Measurements from ENCODE around the gene SLC8A3.

SLC8A3 gene

DNA sequence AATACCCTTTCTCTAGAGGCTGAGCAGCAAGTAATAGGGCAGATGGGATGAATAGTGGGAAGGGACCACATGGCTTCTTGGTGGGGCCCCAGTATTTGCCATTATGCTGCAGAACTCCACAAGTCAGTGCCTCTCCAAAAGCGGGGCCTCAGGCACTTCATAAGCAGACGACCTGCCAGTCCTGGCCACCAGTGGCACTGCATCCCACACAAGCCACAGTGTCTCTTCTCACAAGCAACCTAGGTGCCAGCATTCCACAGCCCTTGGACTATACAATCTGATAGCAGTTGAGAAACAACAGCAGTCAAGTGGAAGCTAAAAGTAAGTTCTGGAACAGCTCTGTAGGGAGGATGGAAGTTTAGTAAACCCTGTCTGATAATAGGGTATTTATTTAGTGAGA is 4.2 kb upstream of the SLC8A3 start:
- in situ Hi-C loops (cut with HindIII; ENCODE audit: low pct_unique_long_range_greater_than_20kb, low sequenced_read_pairs), result no loop called here
- TF ChIP-seq JUND (IDR thresholded peaks at IDR 0.05; ENCODE audit: low read depth), result no peak
- peak in 1 of 2 experiments; percentile 48 for DNase-seq (ENCODE audit: low read depth in 1 of 2, low spot score in 1 of 2)

DNA sequence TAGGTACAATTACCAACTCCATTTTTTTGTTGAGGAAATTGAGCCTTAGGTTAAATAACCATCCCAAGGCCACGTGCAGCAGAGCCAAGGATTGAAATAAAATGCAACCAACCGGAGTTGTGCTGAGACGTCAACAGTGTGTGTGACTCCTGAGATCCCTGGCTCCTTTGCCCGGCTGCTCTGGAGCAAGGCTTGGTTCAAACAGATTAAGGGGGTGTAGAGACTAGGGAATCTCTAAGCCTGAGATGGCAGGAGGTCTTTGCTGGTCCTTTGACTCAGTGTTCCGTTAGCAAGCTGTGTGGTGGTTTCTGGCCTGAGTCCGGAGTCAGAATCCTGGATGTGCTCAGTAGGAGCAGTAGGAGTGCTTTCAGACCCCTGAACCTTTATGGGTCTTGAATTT is 1.4 kb upstream of the SLC8A3 start:
- in situ Hi-C loops (cut with HindIII; ENCODE audit: low pct_unique_long_range_greater_than_20kb, low sequenced_read_pairs), result no loop called here
- DNase-seq (ENCODE audit: low read depth in 1 of 2, low spot score in 1 of 2), result no peak
- TF ChIP-seq JUND (IDR thresholded peaks at IDR 0.05; ENCODE audit: low read depth), result no peak

DNA sequence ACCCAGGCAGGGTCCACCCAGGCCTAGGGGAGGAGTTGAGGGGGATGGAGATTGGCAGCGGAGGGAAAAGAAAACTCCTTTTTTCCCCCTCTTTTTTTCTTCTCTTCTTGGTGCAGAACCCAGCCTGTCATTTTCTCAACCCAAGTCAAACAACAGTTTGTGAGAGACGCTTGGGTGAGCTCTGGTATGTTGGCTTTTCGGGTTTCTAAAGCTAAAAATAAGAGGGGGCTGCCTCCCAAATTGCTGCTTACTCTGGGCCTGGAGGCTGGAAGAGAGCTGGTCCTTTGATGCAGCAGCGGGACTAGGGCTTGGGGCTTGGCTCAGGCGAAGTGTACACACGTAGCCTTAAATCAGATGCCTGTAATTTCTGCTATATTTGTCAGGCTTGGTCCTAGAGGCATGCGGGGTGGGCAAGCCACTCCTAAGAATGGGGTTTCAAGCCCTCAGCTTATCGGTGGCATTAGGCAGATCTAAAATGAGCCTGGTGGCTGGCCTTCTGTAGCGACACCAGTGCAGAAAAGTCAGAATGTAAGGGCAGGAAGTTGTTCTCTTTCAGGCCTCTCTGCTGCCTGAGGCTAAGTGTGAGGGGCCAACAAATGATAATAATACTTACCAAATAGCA is 816 bp upstream of the SLC8A3 start:
- in situ Hi-C loops (cut with HindIII; ENCODE audit: low pct_unique_long_range_greater_than_20kb, low sequenced_read_pairs), result no loop called here
- no peak for TF ChIP-seq JUND (IDR thresholded peaks at IDR 0.05; ENCODE audit: low read depth)
- no peak for DNase-seq (ENCODE audit: low read depth in 1 of 2, low spot score in 1 of 2)

DNA sequence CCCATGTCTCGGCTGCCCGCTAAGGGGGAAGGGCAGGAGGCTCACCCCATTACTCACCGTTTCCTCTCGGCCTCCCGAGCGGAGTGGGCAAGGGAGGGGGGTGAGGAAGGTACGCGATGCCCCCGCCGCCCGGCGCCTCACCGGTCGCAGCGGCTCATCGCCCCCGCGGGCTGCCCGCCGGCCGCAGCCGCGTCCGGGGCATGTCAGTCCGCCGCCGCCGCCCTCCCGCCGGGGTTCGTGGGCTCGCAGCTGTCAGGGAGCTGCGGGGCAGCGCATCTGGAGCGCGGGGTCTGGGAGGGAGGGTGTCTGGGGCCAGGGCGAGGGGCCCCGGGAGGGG is 461 bp downstream of the SLC8A3 start:
- no peak for DNase-seq (ENCODE audit: low read depth in 1 of 2, low spot score in 1 of 2)

DNA sequence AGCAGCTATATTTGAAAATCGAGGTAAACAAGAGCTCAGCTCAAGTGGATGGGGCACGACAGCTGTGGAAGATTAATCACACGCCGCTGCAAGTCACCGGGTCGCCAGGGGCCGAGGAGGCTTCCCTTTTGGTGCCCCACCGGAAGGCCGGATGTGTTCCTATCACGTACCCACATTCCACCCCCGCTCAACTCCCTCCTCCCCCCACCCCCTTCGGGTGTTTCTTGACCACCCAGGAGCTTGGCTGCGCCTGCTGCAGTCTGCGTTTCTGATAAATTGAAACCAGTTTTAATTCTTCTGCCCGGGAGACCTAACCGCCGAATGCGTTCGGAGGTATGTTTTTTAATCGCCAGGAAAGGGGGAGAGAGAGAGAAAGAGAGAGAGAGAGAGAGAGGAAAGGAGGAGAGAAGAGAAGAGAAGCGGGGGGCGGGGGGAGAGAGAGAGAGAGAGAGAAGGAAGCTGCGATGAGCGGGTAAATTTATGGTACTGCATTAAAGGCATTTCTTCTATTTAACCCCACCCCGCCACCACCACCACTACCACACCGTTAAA is 1.8 kb downstream of the SLC8A3 start:
- DNase-seq (ENCODE audit: low read depth in 1 of 2, low spot score in 1 of 2), result no peak
- in situ Hi-C loops (cut with HindIII; ENCODE audit: low pct_unique_long_range_greater_than_20kb, low sequenced_read_pairs), result no loop called here
- no peak for TF ChIP-seq JUND (IDR thresholded peaks at IDR 0.05; ENCODE audit: low read depth)

More for the DNA sequence above, 461 bp downstream of the SLC8A3 start:
- TF ChIP-seq JUND (IDR thresholded peaks at IDR 0.05; ENCODE audit: low read depth), result no peak
- in situ Hi-C loops (cut with HindIII; ENCODE audit: low pct_unique_long_range_greater_than_20kb, low sequenced_read_pairs), result no loop called here

DNA sequence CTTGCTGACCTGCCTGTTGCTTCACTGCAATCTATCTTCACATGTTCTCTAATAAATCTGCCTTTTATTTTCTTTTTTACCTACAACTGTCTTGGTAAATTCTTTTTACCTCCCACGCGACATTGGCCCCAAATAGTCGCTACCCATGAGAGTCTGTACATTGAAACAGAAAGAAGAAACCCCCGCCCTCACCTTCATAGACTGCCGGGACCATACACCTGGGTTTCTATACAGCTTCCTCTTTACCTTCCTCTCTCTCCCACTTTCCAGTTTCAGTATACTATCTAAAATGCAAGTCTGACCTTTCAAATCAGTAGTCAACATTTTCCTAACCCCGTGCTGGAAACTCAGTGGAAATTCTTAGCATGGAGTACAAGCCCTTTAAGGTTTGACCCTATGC is 4.8 kb downstream of the SLC8A3 start:
- no peak for TF ChIP-seq JUND (IDR thresholded peaks at IDR 0.05; ENCODE audit: low read depth)
- in situ Hi-C loops (cut with HindIII; ENCODE audit: low pct_unique_long_range_greater_than_20kb, low sequenced_read_pairs), result no loop called here
- DNase-seq (ENCODE audit: low read depth in 1 of 2, low spot score in 1 of 2), result no peak

DNA sequence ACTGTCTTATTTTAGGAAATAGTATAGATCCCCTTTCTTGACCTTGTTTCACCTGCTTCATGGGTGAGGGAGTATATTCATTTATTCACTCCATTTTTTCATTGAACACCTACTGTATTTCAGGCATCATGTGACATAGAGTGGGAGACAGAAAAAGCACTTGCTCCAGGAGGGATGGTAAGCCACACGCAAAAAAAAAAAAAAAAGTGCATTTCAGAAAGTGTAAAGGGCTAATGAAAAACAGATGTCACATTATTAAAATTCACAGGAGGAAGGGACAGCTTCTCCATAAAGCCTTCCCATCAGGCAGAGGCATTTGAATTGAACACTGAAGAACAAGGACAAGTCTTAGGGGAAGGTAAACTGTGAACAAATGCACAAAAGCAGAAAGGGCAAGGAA is 7.5 kb downstream of the SLC8A3 start:
- no peak for TF ChIP-seq JUND (IDR thresholded peaks at IDR 0.05; ENCODE audit: low read depth)
- in situ Hi-C loops (cut with HindIII; ENCODE audit: low pct_unique_long_range_greater_than_20kb, low sequenced_read_pairs), result no loop called here
- no peak for DNase-seq (ENCODE audit: low read depth in 1 of 2, low spot score in 1 of 2)

DNA sequence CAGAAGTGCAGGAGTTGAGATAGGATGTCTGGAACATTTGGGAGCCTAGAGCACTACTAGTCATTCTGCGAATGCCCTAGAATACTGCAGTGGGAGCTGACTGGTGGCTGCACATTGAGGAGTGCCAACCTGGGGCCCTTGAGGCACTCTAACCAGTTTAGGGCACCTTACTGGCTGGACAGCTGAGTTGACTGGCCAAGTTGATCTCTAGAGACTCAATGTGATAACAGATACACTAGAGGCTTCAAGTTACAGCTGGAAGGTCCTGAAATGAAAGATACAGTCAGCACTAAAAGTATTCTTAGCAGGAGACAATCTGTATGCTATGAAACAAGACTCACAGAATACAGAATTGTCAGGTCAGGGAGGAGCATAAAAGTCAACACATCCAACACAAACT is 8.0 kb downstream of the SLC8A3 start:
- no peak for DNase-seq (ENCODE audit: low read depth in 1 of 2, low spot score in 1 of 2)
- in situ Hi-C loops (cut with HindIII; ENCODE audit: low pct_unique_long_range_greater_than_20kb, low sequenced_read_pairs), result no loop called here
- no peak for TF ChIP-seq JUND (IDR thresholded peaks at IDR 0.05; ENCODE audit: low read depth)

DNA sequence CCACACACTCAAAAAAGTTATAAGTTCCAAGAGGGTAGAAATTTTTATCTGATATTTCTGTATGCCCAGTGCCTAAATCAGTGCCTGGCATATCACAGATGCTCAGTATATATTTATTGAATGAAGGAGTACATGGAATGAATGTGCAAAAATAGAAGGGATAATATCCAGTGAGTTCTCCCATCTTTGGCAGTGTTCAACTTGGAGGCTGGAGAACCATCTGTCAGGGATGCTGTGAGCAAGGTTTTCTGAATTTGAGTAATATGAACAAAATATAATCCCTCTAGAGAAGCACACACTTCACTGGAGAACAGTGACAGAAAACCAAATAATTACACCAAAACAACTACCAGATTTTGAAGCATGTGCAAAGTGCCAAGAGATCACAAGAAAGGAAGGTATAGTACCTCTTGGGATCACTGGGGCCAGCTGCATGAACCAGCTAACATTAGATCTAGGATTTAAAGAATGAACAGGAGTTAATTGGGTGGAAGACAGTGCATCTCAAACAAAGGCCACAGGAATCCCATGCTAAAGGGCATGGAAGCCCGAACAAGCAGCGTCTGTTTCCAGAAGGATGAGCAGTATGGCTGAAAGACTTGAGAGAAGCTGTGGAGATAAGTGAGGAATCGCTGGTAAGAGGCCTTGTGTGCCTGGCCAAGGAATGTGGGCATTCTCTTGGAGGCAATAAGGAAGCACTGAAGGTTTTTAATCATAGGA is 11.5 kb downstream of the SLC8A3 start:
- no peak for TF ChIP-seq JUND (IDR thresholded peaks at IDR 0.05; ENCODE audit: low read depth)
- DNase-seq (ENCODE audit: low read depth in 1 of 2, low spot score in 1 of 2), result no peak
- in situ Hi-C loops (cut with HindIII; ENCODE audit: low pct_unique_long_range_greater_than_20kb, low sequenced_read_pairs), result no loop called here

DNA sequence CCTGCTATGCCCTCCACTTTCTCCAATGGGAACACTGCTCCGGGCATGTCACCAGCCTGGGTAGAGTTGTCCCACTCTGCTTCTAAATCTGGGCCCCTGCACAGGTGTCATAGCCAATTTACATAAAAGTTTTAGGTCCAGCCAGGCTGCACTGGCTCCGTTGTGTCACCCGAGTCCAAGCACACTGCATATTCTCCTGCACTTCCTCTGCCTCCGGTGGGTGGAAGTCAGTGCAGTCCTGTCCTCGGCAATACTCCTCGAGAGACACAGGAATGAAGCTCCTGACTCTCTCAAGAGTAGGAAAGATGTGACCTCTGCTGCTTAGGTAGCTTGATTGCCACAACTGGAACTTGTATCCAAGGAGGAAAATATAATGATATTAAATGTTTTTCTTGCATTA is 15.2 kb downstream of the SLC8A3 start:
- in situ Hi-C loops (cut with HindIII; ENCODE audit: low pct_unique_long_range_greater_than_20kb, low sequenced_read_pairs), result no loop called here
- no peak for TF ChIP-seq JUND (IDR thresholded peaks at IDR 0.05; ENCODE audit: low read depth)
- no peak for DNase-seq (ENCODE audit: low read depth in 1 of 2, low spot score in 1 of 2)

DNA sequence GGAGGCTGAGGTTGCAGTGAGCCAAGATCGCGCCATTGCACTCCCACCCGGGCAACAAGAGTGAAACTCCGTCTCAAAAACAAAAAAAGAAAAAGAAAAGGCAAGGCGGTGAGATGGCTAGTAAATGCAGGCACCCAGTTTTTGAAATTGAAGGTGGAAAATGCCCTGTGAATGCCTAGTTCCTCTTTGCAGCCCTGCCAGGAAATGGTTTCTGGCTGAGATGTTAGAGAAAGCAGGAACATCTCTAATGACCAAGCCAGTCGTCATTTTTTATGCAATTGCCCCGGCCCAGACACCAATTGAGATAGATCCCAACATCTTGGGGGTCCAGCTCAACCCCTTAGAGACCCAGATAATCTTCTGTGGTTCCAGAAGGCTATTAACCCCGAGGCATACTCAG is 17.0 kb downstream of the SLC8A3 start:
- in situ Hi-C loops (cut with HindIII; ENCODE audit: low pct_unique_long_range_greater_than_20kb, low sequenced_read_pairs), result no loop called here
- no peak for DNase-seq (ENCODE audit: low read depth in 1 of 2, low spot score in 1 of 2)
- no peak for TF ChIP-seq JUND (IDR thresholded peaks at IDR 0.05; ENCODE audit: low read depth)

DNA sequence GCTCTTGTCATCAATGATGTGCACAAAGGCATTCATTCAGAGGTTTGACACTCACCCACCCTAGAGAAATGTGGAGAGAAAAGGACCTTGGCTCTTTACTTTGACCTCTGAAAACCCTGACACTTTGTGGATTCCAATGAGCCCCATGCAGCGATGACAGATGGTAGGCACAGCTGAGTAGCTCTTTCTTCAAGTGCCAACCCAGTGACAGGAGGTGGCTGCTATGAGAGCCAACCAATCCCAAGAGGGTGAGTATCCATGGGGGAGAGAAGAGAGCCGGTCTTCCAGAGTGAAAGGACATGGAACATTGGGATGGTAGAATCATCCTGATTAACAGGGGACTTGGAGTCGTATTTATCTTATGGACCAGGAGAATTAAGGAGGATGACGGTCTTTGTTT is 17.8 kb downstream of the SLC8A3 start:
- no peak for TF ChIP-seq JUND (IDR thresholded peaks at IDR 0.05; ENCODE audit: low read depth)
- no peak for DNase-seq (ENCODE audit: low read depth in 1 of 2, low spot score in 1 of 2)
- in situ Hi-C loops (cut with HindIII; ENCODE audit: low pct_unique_long_range_greater_than_20kb, low sequenced_read_pairs), result no loop called here

DNA sequence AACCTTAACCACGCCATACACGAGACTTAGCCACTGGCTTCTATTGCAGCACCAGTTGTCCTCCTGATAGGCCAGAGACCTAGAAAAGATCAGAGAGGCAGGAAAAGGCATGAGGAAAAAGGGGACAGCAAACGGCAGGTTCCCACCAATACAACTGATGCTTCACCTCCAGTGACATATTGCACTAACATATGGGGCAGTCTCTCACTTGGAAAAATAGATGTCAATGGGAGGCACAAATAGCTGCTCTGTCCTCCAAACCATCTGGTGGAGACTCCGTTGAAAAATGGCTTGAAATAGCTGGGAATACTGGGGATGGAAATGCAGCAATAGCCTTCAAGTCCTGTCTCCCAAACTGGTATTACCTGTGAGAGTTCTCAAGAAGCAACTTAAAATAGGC is 20.3 kb downstream of the SLC8A3 start:
- TF ChIP-seq JUND (IDR thresholded peaks at IDR 0.05; ENCODE audit: low read depth), result no peak
- in situ Hi-C loops (cut with HindIII; ENCODE audit: low pct_unique_long_range_greater_than_20kb, low sequenced_read_pairs), result no loop called here
- DNase-seq (ENCODE audit: low read depth in 1 of 2, low spot score in 1 of 2), result no peak
